ENCODE data around the gene NOC2L. TPM values are rescaled to one million over a fixed set of nuclear protein-coding genes. Genes with fewer than 3 reads are reported as not detected.

Gene NOC2L
- total RNA-seq, 3 donors from 2014 or later (not counting 1 experiment from before 2014, with no cell fraction given) = 61.4 to 66.0 (median 61.8) TPM

DNA sequence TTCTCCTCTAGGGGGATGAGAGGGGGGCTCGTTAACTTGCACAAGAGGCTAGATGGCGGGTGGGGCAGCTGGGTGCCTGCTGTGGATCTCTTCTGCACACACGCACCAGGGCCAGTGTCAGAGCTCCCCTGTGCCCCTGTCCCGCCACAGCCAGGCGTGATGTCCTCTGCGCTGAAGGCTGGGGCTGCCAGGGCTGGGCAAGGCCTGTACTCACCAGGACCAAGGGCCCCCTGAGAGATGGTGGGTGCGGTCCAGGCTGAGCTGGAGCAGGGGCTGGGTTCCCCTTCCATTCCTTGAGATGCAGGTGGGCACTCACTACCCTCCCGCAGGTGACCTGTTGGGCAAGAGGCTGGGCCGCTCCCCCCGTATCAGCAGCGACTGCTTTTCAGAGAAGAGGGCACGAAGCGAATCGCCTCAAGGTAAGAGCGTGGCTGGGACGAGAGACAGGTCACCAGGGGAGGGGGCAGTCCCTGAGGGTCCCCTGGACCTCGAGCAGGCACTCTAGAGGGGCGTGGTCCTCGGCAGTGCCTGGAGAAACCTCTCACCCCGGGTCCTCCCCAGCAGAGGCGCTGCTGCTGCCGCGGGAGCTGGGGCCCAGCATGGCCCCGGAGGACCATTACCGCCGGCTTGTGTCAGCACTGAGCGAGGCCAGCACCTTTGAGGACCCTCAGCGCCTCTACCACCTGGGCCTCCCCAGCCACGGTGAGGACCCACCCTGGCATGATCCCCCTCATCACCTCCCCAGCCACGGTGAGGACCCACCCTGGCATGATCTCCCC is 20.2 kb downstream of the NOC2L start:
- Histone ChIP-seq H3K27me3 (ENCODE audit: control insufficient read depth, insufficient read depth, low read length) (peaks cover 33% of the 10 kb centered on the region), H3K4me1 (ENCODE audit: control insufficient read depth, insufficient read depth, low read length) (peaks cover 30% of the 10 kb centered on the region), H3K9me3 (ENCODE audit: control insufficient read depth, insufficient read depth, low read length) (no peaks in the 10 kb centered on the region), H3K4me3 (ENCODE audit: low read length) (no peak overlapping the region), H3K36me3 (ENCODE audit: control insufficient read depth, insufficient read depth, low read length) (no peaks in the 10 kb centered on the region), H3K27ac (ENCODE audit: low read length) (no peak overlapping the region)
- no peaks in the 10 kb centered on the region for H3K9me3 Mint-ChIP-seq
- WGBS (ENCODE audit: insufficient coverage) = 83% methylated on average over 30 of the region's 30 CpGs
- TF ChIP-seq, protein P1, sequence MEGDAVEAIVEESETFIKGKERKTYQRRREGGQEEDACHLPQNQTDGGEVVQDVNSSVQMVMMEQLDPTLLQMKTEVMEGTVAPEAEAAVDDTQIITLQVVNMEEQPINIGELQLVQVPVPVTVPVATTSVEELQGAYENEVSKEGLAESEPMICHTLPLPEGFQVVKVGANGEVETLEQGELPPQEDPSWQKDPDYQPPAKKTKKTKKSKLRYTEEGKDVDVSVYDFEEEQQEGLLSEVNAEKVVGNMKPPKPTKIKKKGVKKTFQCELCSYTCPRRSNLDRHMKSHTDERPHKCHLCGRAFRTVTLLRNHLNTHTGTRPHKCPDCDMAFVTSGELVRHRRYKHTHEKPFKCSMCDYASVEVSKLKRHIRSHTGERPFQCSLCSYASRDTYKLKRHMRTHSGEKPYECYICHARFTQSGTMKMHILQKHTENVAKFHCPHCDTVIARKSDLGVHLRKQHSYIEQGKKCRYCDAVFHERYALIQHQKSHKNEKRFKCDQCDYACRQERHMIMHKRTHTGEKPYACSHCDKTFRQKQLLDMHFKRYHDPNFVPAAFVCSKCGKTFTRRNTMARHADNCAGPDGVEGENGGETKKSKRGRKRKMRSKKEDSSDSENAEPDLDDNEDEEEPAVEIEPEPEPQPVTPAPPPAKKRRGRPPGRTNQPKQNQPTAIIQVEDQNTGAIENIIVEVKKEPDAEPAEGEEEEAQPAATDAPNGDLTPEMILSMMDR (IDR thresholded peaks at IDR 0.05) = no peak
- no peak for DNase-seq
- intact Hi-C loops (cut with micrococcal nuclease) = no loop called here
- H3K27me3 Mint-ChIP-seq (ENCODE audit: low read depth in 2 of 2) = peaks cover 18 to 33% of the 10 kb centered on the region in 2 donors
- H3K4me1 Mint-ChIP-seq = peaks cover 0 to 12% of the 10 kb centered on the region in 2 donors
- no peak for ATAC-seq
- H3K27ac Mint-ChIP-seq = no peak overlapping the region
- no peaks in the 10 kb centered on the region for H3K36me3 Mint-ChIP-seq
- H3K4me3 Mint-ChIP-seq = peak overlapping the region; percentile 45

DNA sequence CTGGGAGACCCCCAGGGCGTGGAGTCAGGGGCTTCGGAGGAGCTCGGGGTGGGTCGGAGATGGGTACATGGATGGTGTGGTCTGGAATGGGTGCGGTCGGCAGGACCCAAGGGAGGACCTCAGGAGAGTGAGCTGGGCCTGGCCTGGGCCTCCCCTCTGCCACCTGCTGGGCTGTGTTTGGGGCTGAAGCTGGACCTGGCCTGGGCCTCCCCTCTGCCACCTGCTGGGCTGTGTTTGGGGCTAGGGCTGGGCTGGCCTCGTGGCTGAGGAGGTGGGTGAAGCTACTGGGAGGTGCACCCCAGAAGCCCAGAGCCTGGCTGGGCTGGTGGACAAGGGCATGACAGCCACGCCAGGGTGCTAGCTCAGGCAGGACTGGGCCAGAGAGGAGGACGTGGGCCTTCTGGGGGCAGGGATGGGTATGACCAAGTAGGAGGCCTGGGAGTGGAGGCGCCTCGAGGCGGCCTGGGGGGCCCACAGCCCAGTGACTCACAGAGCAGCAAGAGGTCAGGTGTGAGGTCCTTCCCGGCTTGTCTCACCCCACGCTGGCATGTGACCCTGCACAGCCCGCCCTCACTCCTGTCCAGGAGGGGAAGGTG is 20.9 kb downstream of the NOC2L start:
- no peaks in the 10 kb centered on the region for H3K36me3 Mint-ChIP-seq
- H3K36me3 ChIP-seq (ENCODE audit: control insufficient read depth, insufficient read depth, low read length) = no peaks in the 10 kb centered on the region
- 77% methylated on average over 15 of the region's 15 CpGs for WGBS (ENCODE audit: insufficient coverage)
- H3K27ac Mint-ChIP-seq = no peak overlapping the region
- peaks cover 30% of the 10 kb centered on the region for H3K4me1 ChIP-seq (ENCODE audit: control insufficient read depth, insufficient read depth, low read length)
- H3K9me3 ChIP-seq (ENCODE audit: control insufficient read depth, insufficient read depth, low read length) = no peaks in the 10 kb centered on the region
- H3K4me3 ChIP-seq (ENCODE audit: low read length) = no peak overlapping the region
- H3K27ac ChIP-seq (ENCODE audit: low read length) = no peak overlapping the region
- DNase-seq (no peak), ATAC-seq (no peak)
- TF ChIP-seq, protein P1 (IDR thresholded peaks at IDR 0.05) = no peak
- no peaks in the 10 kb centered on the region for H3K9me3 Mint-ChIP-seq
- H3K27me3 Mint-ChIP-seq (ENCODE audit: low read depth in 2 of 2) = peaks cover 18 to 36% of the 10 kb centered on the region in 2 donors
- intact Hi-C loops (cut with micrococcal nuclease) = no loop called here
- peaks cover 0 to 12% of the 10 kb centered on the region in 2 donors for H3K4me1 Mint-ChIP-seq
- H3K27me3 ChIP-seq (ENCODE audit: control insufficient read depth, insufficient read depth, low read length) = peaks cover 32% of the 10 kb centered on the region
- H3K4me3 Mint-ChIP-seq = no peak overlapping the region

- H3K27me3 Mint-ChIP-seq (ENCODE audit: low read depth in 2 of 2) = peaks cover 18 to 33% of the 10 kb centered on the region in 2 donors
- ATAC-seq = no peak
- TF ChIP-seq, protein P1 (IDR thresholded peaks at IDR 0.05) = no peak
- peaks cover 0 to 12% of the 10 kb centered on the region in 2 donors for H3K4me1 Mint-ChIP-seq
- Histone ChIP-seq H3K4me3 (ENCODE audit: low read length) (no peak overlapping the region), H3K9me3 (ENCODE audit: control insufficient read depth, insufficient read depth, low read length) (no peaks in the 10 kb centered on the region), H3K4me1 (ENCODE audit: control insufficient read depth, insufficient read depth, low read length) (peaks cover 24% of the 10 kb centered on the region), H3K36me3 (ENCODE audit: control insufficient read depth, insufficient read depth, low read length) (no peaks in the 10 kb centered on the region), H3K27me3 (ENCODE audit: control insufficient read depth, insufficient read depth, low read length) (peaks cover 26% of the 10 kb centered on the region), H3K27ac (ENCODE audit: low read length) (no peak overlapping the region)
- WGBS (ENCODE audit: insufficient coverage) = 97% methylated on average over 16 of the region's 16 CpGs
- intact Hi-C loops (cut with micrococcal nuclease) = no loop called here
- H3K4me3 Mint-ChIP-seq = no peak overlapping the region
- DNase-seq = no peak
- no peaks in the 10 kb centered on the region for H3K9me3 Mint-ChIP-seq
- no peaks in the 10 kb centered on the region for H3K36me3 Mint-ChIP-seq
- no peak overlapping the region for H3K27ac Mint-ChIP-seq
These were observed 21.5 kb downstream of the NOC2L start for GRCh38 chr1:937521-937920.
